Lower leg skin (tissue), 4 donors: ENCODE measurements around the gene DPP6. TPM values are rescaled to one million over a fixed set of nuclear protein-coding genes. Genes with fewer than 3 reads are reported as not detected.
"Not testable (repeated sequence)": the region's sequence is repeated elsewhere in the genome, so short reads cannot be mapped to it uniquely, and the experiment has no call there.

Experiments
- DNase-seq, 2 donors: peaks; one replicate each; pipeline ENCODE4 v3.0.0-alpha.2; 2019; ENCODE audit warnings: low spot score in 2 of 2
- H3K4me3 ChIP-seq: fragments of 200-600 bp; sonication (generic); 2 replicates; pipeline ENCODE4 v1.5.1; 2017; ENCODE audit warnings: mild to moderate bottlenecking, low read depth; ENCODE audit not compliant: poor library complexity, severe bottlenecking
- POLR2A ChIP-seq, 2 donors: fragments of 450-650 bp; IDR thresholded peaks; one replicate each; pipeline ENCODE4 v1.6.1; 2016 to 2017; ENCODE audit warnings: antibody characterized with exemption in 2 of 2, mild to moderate bottlenecking in 1 of 2, moderate library complexity in 1 of 2
- WGBS, 2 donors: methylation state at CpG; one replicate each; pipeline ENCODE4 v1.1.5; 2018; 5-methylcytosine and 5-hydroxymethylcytosine counted together
- intact Hi-C: fragments of 100-400 bp; cut with DNase I; formaldehyde crosslinking; loops from one replicate; pipeline ENCODE4 v1.15.0; 2023; ENCODE audit warnings: low total_unique reads
- total RNA-seq, 4 donors: library from RNA; depleted of rRNA; stranded (reverse); fragments of >200 nt; gene quantifications; one replicate each; pipeline ENCODE4 v1.1.0, GENCODE V29; 2016
- TF ChIP-seq, protein P1 (sequence below), 3 donors: fragments of 450-650 bp; IDR thresholded peaks; one replicate each; pipeline ENCODE4 v1.5.1; 2016; ENCODE audit warnings: antibody characterized with exemption in 3 of 3, mild to moderate bottlenecking in 3 of 3, moderate library complexity in 2 of 3

Gene DPP6
- total RNA-seq, 4 donors from 2014 or later = 1.0 to 4.5 (median 2.9) TPM

DNA sequence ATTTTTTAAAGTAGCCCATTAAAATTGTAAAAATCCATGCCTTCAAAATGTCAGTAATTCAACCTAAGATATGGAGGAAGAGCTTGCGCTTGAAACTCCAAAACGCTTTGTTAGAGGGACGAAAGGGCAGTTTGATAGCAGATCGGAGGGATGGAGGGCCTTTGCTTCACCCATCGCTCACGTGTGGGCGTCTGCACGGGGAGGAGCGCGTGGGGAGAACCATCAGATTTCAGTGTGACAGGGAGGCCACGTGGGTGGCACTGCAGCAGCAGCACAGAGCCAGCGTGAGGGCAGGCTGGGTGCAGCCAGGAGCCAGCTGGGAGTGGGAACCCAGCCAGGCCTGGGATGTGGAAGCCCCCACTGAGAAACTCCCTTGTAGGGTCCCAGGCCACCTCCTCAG is 625.3 kb downstream of the DPP6 start:
- H3K4me3 ChIP-seq = no peak overlapping the region
- intact Hi-C loops = no loop called here
- no peak for DNase-seq
- TF ChIP-seq, protein P1, sequence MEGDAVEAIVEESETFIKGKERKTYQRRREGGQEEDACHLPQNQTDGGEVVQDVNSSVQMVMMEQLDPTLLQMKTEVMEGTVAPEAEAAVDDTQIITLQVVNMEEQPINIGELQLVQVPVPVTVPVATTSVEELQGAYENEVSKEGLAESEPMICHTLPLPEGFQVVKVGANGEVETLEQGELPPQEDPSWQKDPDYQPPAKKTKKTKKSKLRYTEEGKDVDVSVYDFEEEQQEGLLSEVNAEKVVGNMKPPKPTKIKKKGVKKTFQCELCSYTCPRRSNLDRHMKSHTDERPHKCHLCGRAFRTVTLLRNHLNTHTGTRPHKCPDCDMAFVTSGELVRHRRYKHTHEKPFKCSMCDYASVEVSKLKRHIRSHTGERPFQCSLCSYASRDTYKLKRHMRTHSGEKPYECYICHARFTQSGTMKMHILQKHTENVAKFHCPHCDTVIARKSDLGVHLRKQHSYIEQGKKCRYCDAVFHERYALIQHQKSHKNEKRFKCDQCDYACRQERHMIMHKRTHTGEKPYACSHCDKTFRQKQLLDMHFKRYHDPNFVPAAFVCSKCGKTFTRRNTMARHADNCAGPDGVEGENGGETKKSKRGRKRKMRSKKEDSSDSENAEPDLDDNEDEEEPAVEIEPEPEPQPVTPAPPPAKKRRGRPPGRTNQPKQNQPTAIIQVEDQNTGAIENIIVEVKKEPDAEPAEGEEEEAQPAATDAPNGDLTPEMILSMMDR (IDR thresholded peaks at IDR 0.05) = no peak
- no peak for TF ChIP-seq POLR2A (IDR thresholded peaks at IDR 0.05)
- 88 to 92% methylated on average over 12 of the region's 12 CpGs for WGBS, 2 donors

DNA sequence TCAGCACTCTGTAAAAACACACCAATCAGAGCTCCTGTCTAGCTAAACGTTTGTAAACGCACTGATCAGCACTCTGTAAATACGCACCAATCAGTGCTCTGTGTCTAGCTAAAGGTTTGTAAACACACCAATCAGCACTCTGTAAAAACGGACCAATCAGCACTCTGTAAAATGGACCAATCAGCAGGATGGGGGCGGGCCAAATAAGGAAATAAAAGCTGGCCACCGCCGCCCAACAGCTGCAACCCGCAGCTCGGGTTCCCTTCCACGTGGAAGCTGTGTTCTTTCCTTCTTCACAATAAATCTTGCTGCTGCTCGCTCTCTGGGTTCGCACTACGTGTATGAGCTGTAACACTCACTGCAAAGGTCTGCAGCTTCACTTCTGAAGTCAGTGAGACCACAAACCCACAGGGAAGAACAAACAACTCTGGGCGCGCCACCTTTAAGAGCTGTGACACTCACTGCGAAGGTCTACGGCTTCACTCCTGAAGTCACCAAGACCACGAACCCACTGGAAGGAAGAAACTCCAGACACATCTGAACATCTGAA is 625.9 kb downstream of the DPP6 start:
- intact Hi-C loops, H3K4me3 ChIP-seq, DNase-seq: not testable (repeated sequence)
- WGBS, 2 donors = 89 to 91% methylated on average over 18 of the region's 18 CpGs

DNA sequence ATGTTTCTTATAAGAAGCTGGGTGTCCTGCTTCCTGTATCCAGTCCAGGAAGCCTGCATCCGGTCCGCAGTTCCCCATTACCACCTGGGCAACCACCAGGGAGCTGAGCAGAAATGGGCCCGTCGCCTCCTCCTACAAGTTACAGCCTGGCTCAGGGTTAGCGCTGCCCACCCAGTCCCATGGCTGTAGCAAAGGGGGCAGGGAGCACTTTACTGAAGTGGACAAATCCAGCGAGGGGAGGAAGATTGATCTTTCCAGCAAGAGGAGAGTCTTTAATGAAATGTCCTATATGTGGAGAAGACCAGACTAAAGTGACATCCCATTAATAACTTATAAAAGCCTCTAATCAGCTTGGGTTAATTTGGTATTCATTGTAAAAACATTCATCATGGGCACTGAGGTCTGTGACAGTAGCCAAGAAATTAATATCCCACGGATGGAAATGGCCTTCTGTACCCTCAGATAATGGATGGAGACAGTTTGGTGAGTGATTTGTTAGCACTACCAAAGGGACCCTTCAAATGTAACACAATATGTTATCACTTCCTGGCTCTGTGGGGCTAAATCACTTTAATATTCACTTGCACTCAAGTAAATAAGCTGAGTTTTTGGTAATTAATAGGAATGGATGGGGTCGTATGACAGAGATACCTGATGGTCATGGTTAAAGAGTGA is 627.3 kb downstream of the DPP6 start:
- no peak overlapping the region for H3K4me3 ChIP-seq
- WGBS, 2 donors = 77 to 79% methylated on average over 8 of the region's 8 CpGs
- DNase-seq = no peak
- intact Hi-C loops = no loop called here
- TF ChIP-seq, protein P1 (IDR thresholded peaks at IDR 0.05) = no peak
- no peak for TF ChIP-seq POLR2A (IDR thresholded peaks at IDR 0.05)

DNA sequence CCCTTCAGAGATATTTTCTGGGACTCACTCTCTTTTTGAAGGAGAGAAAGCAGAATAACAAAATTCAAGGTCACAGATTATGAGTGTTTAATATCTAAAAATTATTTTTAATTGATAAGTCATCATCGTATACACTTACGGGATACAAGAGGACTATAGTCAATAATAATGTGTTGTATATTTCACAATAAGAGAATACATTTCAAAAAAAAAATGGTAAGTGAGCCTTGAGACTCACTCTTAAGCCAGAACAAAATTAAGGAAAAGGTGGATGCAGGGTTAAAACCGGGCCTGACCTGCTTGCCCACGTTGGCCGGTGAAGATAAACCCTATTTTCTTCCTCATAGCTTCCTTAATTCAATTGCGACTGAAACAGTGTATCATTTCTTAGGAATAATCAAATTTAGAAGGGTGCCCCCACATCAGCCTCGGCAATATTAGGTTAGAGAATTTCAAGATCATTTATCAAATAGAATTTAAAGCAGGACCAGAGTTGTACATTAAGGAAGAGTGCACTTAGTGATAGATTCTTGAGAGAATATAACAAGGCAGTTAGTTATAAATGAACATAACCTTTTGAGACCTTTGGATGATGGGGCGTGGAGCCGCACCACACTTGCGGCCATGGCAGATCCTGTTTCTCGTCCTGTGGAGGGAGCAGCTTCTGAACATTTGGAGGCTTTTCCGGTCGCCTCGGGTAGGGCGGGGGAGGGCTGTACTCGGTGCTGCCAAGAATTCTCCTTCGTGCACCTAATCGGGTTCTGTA is 628.9 kb downstream of the DPP6 start:
- no peak overlapping the region for H3K4me3 ChIP-seq
- TF ChIP-seq, protein P1 (IDR thresholded peaks at IDR 0.05) = no peak
- no peak for TF ChIP-seq POLR2A (IDR thresholded peaks at IDR 0.05)
- intact Hi-C loops = no loop called here
- DNase-seq = no peak
- WGBS, 2 donors = 80 to 81% methylated on average over 18 of the region's 18 CpGs

DNA sequence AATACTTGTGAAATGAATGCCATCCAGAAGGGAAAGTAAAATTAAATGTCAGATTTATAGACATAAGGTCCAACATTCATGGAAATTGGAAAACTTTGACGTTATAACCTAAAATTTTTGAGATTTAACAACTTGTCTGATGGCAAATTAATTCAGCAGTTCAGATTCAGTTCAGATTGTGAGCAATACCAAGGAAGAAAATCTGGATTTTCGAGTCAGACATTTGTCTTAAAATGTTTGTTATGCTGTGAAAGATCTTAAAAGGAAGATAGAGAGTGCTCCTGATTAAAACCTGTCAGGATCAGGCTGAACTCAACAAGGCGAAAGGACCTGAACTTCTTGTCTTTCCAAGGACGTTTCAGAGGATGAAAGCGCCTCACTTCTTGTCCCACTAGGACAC is 629.8 kb downstream of the DPP6 start:
- intact Hi-C loops = no loop called here
- DNase-seq = no peak
- H3K4me3 ChIP-seq = no peak overlapping the region
- TF ChIP-seq, protein P1 (IDR thresholded peaks at IDR 0.05) = no peak
- no peak for TF ChIP-seq POLR2A (IDR thresholded peaks at IDR 0.05)
- WGBS, 2 donors = 53 to 62% methylated on average over 5 of the region's 5 CpGs
